ENCODE data around the gene PDE4D. TPM values are rescaled to one million over a fixed set of nuclear protein-coding genes. Genes with fewer than 3 reads are reported as not detected.
A peak's percentile ranks its signal among the peaks of the same experiment; 100 is the strongest.

The PDE4D gene
- total RNA-seq, 1 donor from 2014 or later: 13.2 TPM

DNA sequence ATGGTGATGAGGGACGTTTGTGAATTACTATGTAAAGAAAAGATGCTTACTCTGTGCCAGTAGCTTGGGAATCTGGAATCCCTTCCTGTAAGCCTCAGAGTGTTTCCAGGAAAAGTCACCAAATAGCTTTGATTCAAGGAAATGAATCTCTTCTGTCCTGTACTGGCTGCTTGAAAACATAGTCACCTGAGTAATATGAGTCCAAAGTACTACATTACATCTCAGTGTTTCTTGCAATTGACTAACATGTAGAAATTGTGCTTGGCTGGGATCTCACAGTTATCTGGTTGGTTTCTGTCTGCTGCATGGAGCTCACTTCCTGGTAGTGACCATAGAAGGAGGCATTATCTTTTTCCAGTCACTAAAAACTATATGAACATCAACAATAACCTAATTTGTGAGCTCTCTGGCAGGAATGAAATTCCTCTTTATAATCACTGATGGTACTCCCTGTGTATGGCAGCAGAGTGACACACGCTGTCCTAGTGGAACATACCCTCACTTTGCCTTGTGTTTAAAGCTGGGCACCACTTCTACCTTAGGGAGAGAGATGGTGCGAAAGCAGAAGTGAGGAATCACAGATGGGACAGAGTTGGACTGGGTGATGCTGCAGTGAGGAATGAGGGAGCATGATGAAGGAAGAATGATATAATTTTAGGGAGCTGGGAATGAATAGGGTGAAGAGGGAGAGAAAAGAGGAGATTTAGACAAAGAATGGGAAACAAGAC is 742.2 kb downstream of the PDE4D start:
- Mint-ChIP-seq H3K36me3 (ENCODE audit: unreplicated experiment) (no peaks in the 10 kb centered on the region), H3K27ac (ENCODE audit: unreplicated experiment) (no peak overlapping the region), H3K9me3 (ENCODE audit: unreplicated experiment) (no peaks in the 10 kb centered on the region), H3K27me3 (ENCODE audit: unreplicated experiment) (no peaks in the 10 kb centered on the region), H3K4me1 (ENCODE audit: low read depth, unreplicated experiment) (no peaks in the 10 kb centered on the region), H3K4me3 (ENCODE audit: unreplicated experiment) (no peak overlapping the region)
- DNase-seq: no peak
- TF ChIP-seq, protein P1, sequence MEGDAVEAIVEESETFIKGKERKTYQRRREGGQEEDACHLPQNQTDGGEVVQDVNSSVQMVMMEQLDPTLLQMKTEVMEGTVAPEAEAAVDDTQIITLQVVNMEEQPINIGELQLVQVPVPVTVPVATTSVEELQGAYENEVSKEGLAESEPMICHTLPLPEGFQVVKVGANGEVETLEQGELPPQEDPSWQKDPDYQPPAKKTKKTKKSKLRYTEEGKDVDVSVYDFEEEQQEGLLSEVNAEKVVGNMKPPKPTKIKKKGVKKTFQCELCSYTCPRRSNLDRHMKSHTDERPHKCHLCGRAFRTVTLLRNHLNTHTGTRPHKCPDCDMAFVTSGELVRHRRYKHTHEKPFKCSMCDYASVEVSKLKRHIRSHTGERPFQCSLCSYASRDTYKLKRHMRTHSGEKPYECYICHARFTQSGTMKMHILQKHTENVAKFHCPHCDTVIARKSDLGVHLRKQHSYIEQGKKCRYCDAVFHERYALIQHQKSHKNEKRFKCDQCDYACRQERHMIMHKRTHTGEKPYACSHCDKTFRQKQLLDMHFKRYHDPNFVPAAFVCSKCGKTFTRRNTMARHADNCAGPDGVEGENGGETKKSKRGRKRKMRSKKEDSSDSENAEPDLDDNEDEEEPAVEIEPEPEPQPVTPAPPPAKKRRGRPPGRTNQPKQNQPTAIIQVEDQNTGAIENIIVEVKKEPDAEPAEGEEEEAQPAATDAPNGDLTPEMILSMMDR (IDR thresholded peaks at IDR 0.05; ENCODE audit: partially characterized antibody, unreplicated experiment): no peak

DNA sequence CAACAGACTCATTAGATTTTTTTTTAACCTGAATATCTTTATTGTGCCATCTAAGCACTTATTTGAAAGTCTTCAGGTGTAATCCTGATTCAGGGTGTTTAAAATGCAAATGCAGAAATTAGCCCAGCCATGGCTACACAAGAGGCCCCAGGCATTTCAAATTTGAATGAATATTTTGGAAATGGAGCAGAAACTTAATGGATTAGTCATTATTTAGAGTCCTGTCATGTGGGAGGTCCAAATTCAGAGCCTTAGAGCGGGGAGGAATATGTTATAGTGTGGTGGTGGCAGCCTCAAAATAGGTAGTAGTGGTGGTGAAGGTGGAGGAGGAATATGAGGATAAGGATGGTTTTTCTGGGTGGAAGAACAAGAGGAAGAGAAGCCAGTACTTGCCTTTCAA is 743.7 kb downstream of the PDE4D start:
- Mint-ChIP-seq H3K4me1 (ENCODE audit: low read depth, unreplicated experiment) (no peaks in the 10 kb centered on the region), H3K4me3 (ENCODE audit: unreplicated experiment) (no peak overlapping the region), H3K36me3 (ENCODE audit: unreplicated experiment) (no peaks in the 10 kb centered on the region), H3K27me3 (ENCODE audit: unreplicated experiment) (no peaks in the 10 kb centered on the region), H3K27ac (ENCODE audit: unreplicated experiment) (peak overlapping the region; percentile 14), H3K9me3 (ENCODE audit: unreplicated experiment) (no peaks in the 10 kb centered on the region)
- TF ChIP-seq, protein P1 (IDR thresholded peaks at IDR 0.05; ENCODE audit: partially characterized antibody, unreplicated experiment): no peak
- no peak for DNase-seq

DNA sequence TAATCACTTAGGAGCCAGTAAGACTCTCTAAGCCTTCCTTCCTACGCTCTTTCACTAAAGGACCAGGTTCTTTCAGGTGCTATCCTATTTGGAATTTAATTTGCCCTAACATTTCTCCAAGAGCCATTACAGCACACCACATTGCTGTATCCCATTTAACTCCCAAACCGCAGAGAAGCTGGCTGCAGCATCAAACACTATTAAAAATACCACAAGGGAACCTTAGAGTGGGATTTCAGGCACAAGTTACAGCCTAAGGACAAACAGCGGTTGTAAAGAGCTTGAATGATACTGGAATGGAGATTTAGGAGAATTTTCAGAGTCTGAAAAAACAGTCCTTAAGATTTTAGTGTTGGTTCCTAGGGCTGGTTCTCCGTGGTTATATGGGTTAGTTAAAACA is 744.3 kb downstream of the PDE4D start:
- Mint-ChIP-seq H3K27me3 (ENCODE audit: unreplicated experiment) (no peaks in the 10 kb centered on the region), H3K36me3 (ENCODE audit: unreplicated experiment) (no peaks in the 10 kb centered on the region), H3K4me1 (ENCODE audit: low read depth, unreplicated experiment) (no peaks in the 10 kb centered on the region), H3K27ac (ENCODE audit: unreplicated experiment) (no peak overlapping the region), H3K9me3 (ENCODE audit: unreplicated experiment) (no peaks in the 10 kb centered on the region), H3K4me3 (ENCODE audit: unreplicated experiment) (no peak overlapping the region)
- TF ChIP-seq, protein P1 (IDR thresholded peaks at IDR 0.05; ENCODE audit: partially characterized antibody, unreplicated experiment): no peak
- no peak for DNase-seq

DNA sequence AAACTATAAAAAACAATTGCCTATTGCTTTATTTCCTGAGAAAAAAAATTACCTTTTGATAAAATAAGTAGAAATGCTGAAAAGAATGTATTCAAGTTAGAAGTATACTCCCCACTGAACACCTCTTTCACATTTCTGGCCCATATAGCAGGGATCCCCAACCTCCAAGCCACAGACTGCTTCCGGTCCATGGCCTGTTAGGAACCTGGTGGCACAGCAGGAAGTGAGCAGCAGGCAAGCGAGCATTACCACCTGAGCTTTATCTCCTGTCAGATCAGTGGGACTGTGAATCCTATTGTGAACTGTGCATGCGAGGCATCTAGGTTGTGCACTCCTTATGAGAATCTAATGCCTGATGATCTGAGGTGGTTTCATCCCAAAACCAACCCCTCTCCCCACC is 746.8 kb downstream of the PDE4D start:
- no peaks in the 10 kb centered on the region for H3K4me1 Mint-ChIP-seq (ENCODE audit: low read depth, unreplicated experiment)
- H3K9me3 Mint-ChIP-seq (ENCODE audit: unreplicated experiment): no peaks in the 10 kb centered on the region
- no peaks in the 10 kb centered on the region for H3K36me3 Mint-ChIP-seq (ENCODE audit: unreplicated experiment)
- TF ChIP-seq, protein P1 (IDR thresholded peaks at IDR 0.05; ENCODE audit: partially characterized antibody, unreplicated experiment): no peak
- H3K4me3 Mint-ChIP-seq (ENCODE audit: unreplicated experiment): no peak overlapping the region
- H3K27me3 Mint-ChIP-seq (ENCODE audit: unreplicated experiment): no peaks in the 10 kb centered on the region
- DNase-seq: no peak
- no peak overlapping the region for H3K27ac Mint-ChIP-seq (ENCODE audit: unreplicated experiment)

DNA sequence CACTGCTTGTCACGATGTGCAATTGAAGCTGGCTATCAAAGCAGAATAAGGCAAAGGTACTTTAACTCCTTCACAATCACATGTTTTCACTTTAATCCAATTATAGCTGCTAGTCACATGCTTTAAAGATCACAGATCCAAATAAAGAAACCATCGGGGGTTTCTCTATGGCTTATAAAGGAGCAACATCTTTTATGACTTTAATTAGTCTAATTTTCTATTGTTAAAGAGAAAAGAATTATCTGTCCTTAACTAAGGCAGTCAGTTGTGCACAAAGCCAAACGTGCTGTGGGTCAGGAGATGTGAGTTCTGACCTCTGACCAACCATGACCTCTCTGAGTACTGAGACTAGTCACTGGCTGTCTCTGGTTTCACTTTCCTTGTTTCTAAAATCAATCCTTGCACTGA is 749.6 kb downstream of the PDE4D start:
- no peak overlapping the region for H3K27ac Mint-ChIP-seq (ENCODE audit: unreplicated experiment)
- no peak for DNase-seq

More for the DNA sequence above, 749.6 kb downstream of the PDE4D start:
- Mint-ChIP-seq H3K4me1 (ENCODE audit: low read depth, unreplicated experiment) (no peaks in the 10 kb centered on the region), H3K27me3 (ENCODE audit: unreplicated experiment) (no peaks in the 10 kb centered on the region), H3K9me3 (ENCODE audit: unreplicated experiment) (no peaks in the 10 kb centered on the region), H3K4me3 (ENCODE audit: unreplicated experiment) (no peak overlapping the region), H3K36me3 (ENCODE audit: unreplicated experiment) (no peaks in the 10 kb centered on the region)
- TF ChIP-seq, protein P1 (IDR thresholded peaks at IDR 0.05; ENCODE audit: partially characterized antibody, unreplicated experiment): no peak
